Inferior parietal cortex (tissue), 1 donor: ENCODE measurements around the gene NELL2.
"Not testable (repeated sequence)": the region's sequence is repeated elsewhere in the genome, so short reads cannot be mapped to it uniquely, and the experiment has no call there.

Experiments used
- DNase-seq: peaks from one replicate; pipeline ENCODE4 v3.0.0-alpha.2; 2016; ENCODE audit errors: extremely low spot score

Gene NELL2

GRCh38 chr12:44779766-44780165, 96.3 kb downstream of the NELL2 start:
- no peak for DNase-seq

GRCh38 chr12:44778863-44779262, 97.3 kb downstream of the NELL2 start:
- no peak for DNase-seq

GRCh38 chr12:44777044-44777443, 99.1 kb downstream of the NELL2 start:
- DNase-seq: no peak

GRCh38 chr12:44775901-44776300, 100.2 kb downstream of the NELL2 start:
- no peak for DNase-seq

- no peak for DNase-seq
These were observed 101.2 kb downstream of the NELL2 start for GRCh38 chr12:44774815-44775411.

GRCh38 chr12:44771485-44772021, 104.6 kb downstream of the NELL2 start:
- DNase-seq: no peak

- DNase-seq: no peak
These were observed 110.3 kb downstream of the NELL2 start for GRCh38 chr12:44765796-44766195.

- DNase-seq: no peak
These were observed 113.1 kb downstream of the NELL2 start for GRCh38 chr12:44763021-44763420.

GRCh38 chr12:44759289-44759688, 116.8 kb downstream of the NELL2 start:
- DNase-seq: no peak

GRCh38 chr12:44750468-44750867, 125.6 kb downstream of the NELL2 start:
- DNase-seq: no peak

- no peak for DNase-seq
These were observed 126.5 kb downstream of the NELL2 start for GRCh38 chr12:44749566-44749965.

GRCh38 chr12:44748950-44749468, 127.1 kb downstream of the NELL2 start:
- no peak for DNase-seq

- DNase-seq: not testable (repeated sequence)
These were observed 134.7 kb downstream of the NELL2 start for GRCh38 chr12:44741292-44741980.

GRCh38 chr12:44738051-44738450, 138.1 kb downstream of the NELL2 start:
- DNase-seq: no peak

GRCh38 chr12:44728566-44728965, 147.5 kb downstream of the NELL2 start:
- DNase-seq: no peak

GRCh38 chr12:44720265-44720664, 155.8 kb downstream of the NELL2 start:
- no peak for DNase-seq

GRCh38 chr12:44717612-44718011, 158.5 kb downstream of the NELL2 start:
- no peak for DNase-seq

GRCh38 chr12:44716711-44717110, 159.4 kb downstream of the NELL2 start:
- no peak for DNase-seq

- DNase-seq: no peak
These were observed 164.4 kb downstream of the NELL2 start for GRCh38 chr12:44711736-44712135.

- DNase-seq: no peak
These were observed 166.9 kb downstream of the NELL2 start for GRCh38 chr12:44709166-44709565.

GRCh38 chr12:44708218-44708617, 167.9 kb downstream of the NELL2 start:
- DNase-seq: no peak

- DNase-seq: no peak
These were observed 172.8 kb downstream of the NELL2 start for GRCh38 chr12:44703182-44703910.
